ENCODE measurements around the gene OLFML1. TPM values are rescaled to one million over a fixed set of nuclear protein-coding genes. Genes with fewer than 3 reads are reported as not detected.

Gene OLFML1
- total and polyA plus RNA-seq, 2 donors (not counting 3 experiments of a cell fraction or from before 2014, with no cell fraction given) = not detected

DNA sequence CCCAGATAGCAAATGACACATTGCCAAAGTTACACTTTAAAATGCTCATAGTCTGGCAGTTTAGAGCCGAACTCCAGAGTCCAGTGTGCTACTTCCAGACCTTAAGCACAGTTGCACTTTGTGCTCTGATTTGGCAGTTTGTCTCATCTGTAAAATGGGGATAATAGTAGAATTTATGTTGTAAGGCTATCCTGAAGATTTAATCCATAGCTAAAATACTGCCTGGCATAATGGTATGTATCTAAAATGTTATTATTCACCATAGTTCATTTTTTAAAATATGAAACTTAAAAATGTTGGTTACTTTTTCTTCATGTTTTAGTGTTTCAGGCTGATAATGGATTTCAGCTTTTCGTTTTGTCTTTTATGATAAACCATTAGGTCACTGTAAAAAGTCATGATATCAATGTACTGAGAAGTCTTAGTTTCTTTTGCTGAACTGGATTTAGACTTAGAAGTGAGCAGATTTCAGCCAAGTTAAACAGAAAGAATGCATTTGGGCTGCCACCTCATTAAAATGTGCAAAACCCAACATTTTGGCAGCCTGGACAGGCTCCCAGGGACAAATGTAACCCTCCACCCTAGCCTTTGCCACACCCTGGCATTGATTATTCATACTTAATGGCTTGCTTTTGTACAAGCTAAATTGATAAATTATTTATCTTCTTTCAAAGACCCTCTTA is 933 bp downstream of the OLFML1 start:
- CTCF ChIA-PET = interaction anchor here (0.9 kb wide), 1 partner anchor 179 kb away, joined by 3 read pairs; no protein-coding TSS in a partner anchor
- dilution Hi-C loops (cut with MboI; ENCODE audit: extremely low pct_ligation_motif_present, low sequenced_read_pairs) (no loop called here), intact Hi-C loops (cut with micrococcal nuclease) (no loop called here)
- H3K36me3 ChIP-seq (ENCODE audit: control insufficient read depth in 2 of 2, extremely low read depth in 1 of 2, insufficient read depth in 2 of 2, low read length in 2 of 2) = no peaks in the 10 kb centered on the region
- no peaks in the 10 kb centered on the region for H3K4me1 ChIP-seq (ENCODE audit: control insufficient read depth, extremely low read depth, insufficient read depth, low read length)
- H3K27ac ChIP-seq (ENCODE audit: insufficient read depth, low read depth, low read length) = no peak overlapping the region
- H3K4me3 ChIP-seq (replicated peaks in 1 of 3; ENCODE audit: insufficient read depth in 1 of 3, low read depth in 1 of 3, low read length in 3 of 3) = no peak overlapping the region
- H3K27me3 ChIP-seq (ENCODE audit: control insufficient read depth in 2 of 2, insufficient read depth in 2 of 2, low read length in 2 of 2) = peaks cover 0 to 2% of the 10 kb centered on the region in 2 experiments
- H3K4me2 ChIP-seq (ENCODE audit: insufficient read depth, low read length) = no peak overlapping the region
- DNase-seq (ENCODE audit: low read depth, low spot score) (no peak), FAIRE-seq (no peak)
- TF ChIP-seq MYC (IDR thresholded peaks at IDR 0.05; ENCODE audit: low read depth, low read length) = no peak
- TF ChIP-seq POLR2A (IDR thresholded peaks at IDR 0.05; ENCODE audit: low read depth, low read length) = no peak
- TF ChIP-seq JUN (IDR thresholded peaks at IDR 0.05; ENCODE audit: borderline replicate concordance, insufficient read depth, insufficient read length, low read depth) = no peak
- TF ChIP-seq EZH2 (IDR thresholded peaks at IDR 0.05; ENCODE audit: borderline replicate concordance, low read depth, low read length, severe bottlenecking) = no peak
- TF ChIP-seq POLR2AphosphoS5 (IDR thresholded peaks at IDR 0.05; ENCODE audit: insufficient read depth, low read depth, low read length) = no peak
- TF ChIP-seq CTCF (IDR thresholded peaks at IDR 0.05; ENCODE audit: extremely low read depth in 1 of 2, insufficient read depth in 1 of 2, low read depth in 1 of 2, low read length in 2 of 2) = no peak
- TF ChIP-seq FOS (IDR thresholded peaks at IDR 0.05; ENCODE audit: borderline replicate concordance, insufficient read depth, low read length) = no peak
- TF ChIP-seq, protein P1, sequence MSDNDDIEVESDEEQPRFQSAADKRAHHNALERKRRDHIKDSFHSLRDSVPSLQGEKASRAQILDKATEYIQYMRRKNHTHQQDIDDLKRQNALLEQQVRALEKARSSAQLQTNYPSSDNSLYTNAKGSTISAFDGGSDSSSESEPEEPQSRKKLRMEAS (IDR thresholded peaks at IDR 0.05; ENCODE audit: insufficient read depth, insufficient read length) = no peak
- TF ChIP-seq GATA2 (IDR thresholded peaks at IDR 0.05; ENCODE audit: insufficient read depth, insufficient read length, low read depth, low read length) = no peak
- no peaks in the 10 kb centered on the region for H3K9me3 ChIP-seq (replicated peaks; ENCODE audit: control insufficient read depth, insufficient read depth, low read length)
- no peaks in the 10 kb centered on the region for H3K9me1 ChIP-seq (replicated peaks; ENCODE audit: control insufficient read depth, extremely low read depth, insufficient read depth, low read length)
- H2AFZ ChIP-seq (ENCODE audit: low read depth, low read length) = no peak overlapping the region
- H3K9ac ChIP-seq (replicated peaks; ENCODE audit: extremely low read depth, insufficient read depth, low read length) = no peak overlapping the region
- no peaks in the 10 kb centered on the region for H4K20me1 ChIP-seq (replicated peaks; ENCODE audit: control insufficient read depth, extremely low read depth, insufficient read depth, low read length)
- no TSS peak for BruUV-seq (replicated peaks)
- POLR2A ChIA-PET = no interaction called here
- no peaks in the 10 kb centered on the region for H3K79me2 ChIP-seq (ENCODE audit: control insufficient read depth, insufficient read depth, low read length)
